C4-2B (cell line): ENCODE data around the gene C1orf21.
"Not testable (repeated sequence)": the region's sequence is repeated elsewhere in the genome, so short reads cannot be mapped to it uniquely, and the experiment has no call there.

Experiments used
- CTCF ChIP-seq: fragments of 450-650 bp; conservative IDR thresholded peaks from 2 replicates; pipeline ENCODE4 v1.5.1; 2017; ENCODE audit warnings: mild to moderate bottlenecking
- ZFX ChIP-seq: fragments of 450-650 bp; IDR thresholded peaks from 2 replicates; pipeline ENCODE4 v1.6.1; 2017

GRCh38 chr1:184612229-184612628 lies 225.4 kb downstream of the C1orf21 start:
- TF ChIP-seq CTCF, ZFX: not testable (repeated sequence)
